ENCODE data around the gene HMG20A.

The HMG20A gene

GRCh38 chr15:77430652-77431051 lies 10.0 kb downstream of the HMG20A start:
- no peak for DNase-seq (ENCODE audit: low spot score)

GRCh38 chr15:77436822-77437221 lies 16.1 kb downstream of the HMG20A start:
- DNase-seq (ENCODE audit: low spot score): no peak

GRCh38 chr15:77437264-77437663 lies 16.6 kb downstream of the HMG20A start:
- no peak for DNase-seq (ENCODE audit: low spot score)

- DNase-seq (ENCODE audit: low spot score): no peak
Measured at GRCh38 chr15:77440378-77440999, 19.8 kb downstream of the HMG20A start.

GRCh38 chr15:77446840-77447390 lies 26.2 kb downstream of the HMG20A start:
- no peak for DNase-seq (ENCODE audit: low spot score)

- no peak for DNase-seq (ENCODE audit: low spot score)
Measured at GRCh38 chr15:77454265-77454664, 33.6 kb downstream of the HMG20A start.

GRCh38 chr15:77454951-77455350 lies 34.3 kb downstream of the HMG20A start:
- DNase-seq (ENCODE audit: low spot score): no peak

- DNase-seq (ENCODE audit: low spot score): no peak
Measured at GRCh38 chr15:77455696-77456321, 35.1 kb downstream of the HMG20A start.

- no peak for DNase-seq (ENCODE audit: low spot score)
Measured at GRCh38 chr15:77456746-77457145, 36.1 kb downstream of the HMG20A start.

- DNase-seq (ENCODE audit: low spot score): no peak
Measured at GRCh38 chr15:77457191-77457904, 36.7 kb downstream of the HMG20A start.

- no peak for DNase-seq (ENCODE audit: low spot score)
Measured at GRCh38 chr15:77457905-77458265, 37.2 kb downstream of the HMG20A start.

GRCh38 chr15:77459031-77459430 lies 38.3 kb downstream of the HMG20A start:
- no peak for DNase-seq (ENCODE audit: low spot score)

- no peak for DNase-seq (ENCODE audit: low spot score)
Measured at GRCh38 chr15:77461486-77461885, 40.8 kb downstream of the HMG20A start.

GRCh38 chr15:77464129-77464865 lies 43.6 kb downstream of the HMG20A start:
- DNase-seq (ENCODE audit: low spot score): no peak

GRCh38 chr15:77466521-77466920 lies 45.8 kb downstream of the HMG20A start:
- DNase-seq (ENCODE audit: low spot score): no peak

- no peak for DNase-seq (ENCODE audit: low spot score)
Measured at GRCh38 chr15:77468896-77469295, 48.2 kb downstream of the HMG20A start.

GRCh38 chr15:77470235-77470634 lies 49.5 kb downstream of the HMG20A start:
- DNase-seq (ENCODE audit: low spot score): no peak

- no peak for DNase-seq (ENCODE audit: low spot score)
Measured at GRCh38 chr15:77473328-77473727, 52.6 kb downstream of the HMG20A start.

- no peak for DNase-seq (ENCODE audit: low spot score)
Measured at GRCh38 chr15:77474310-77474988, 53.8 kb downstream of the HMG20A start.

- no peak for DNase-seq (ENCODE audit: low spot score)
Measured at GRCh38 chr15:77475001-77475400, 54.3 kb downstream of the HMG20A start.

- no peak for DNase-seq (ENCODE audit: low spot score)
Measured at GRCh38 chr15:77475898-77476297, 55.2 kb downstream of the HMG20A start.

GRCh38 chr15:77476995-77477394 lies 56.3 kb downstream of the HMG20A start:
- no peak for DNase-seq (ENCODE audit: low spot score)

Measured in hematopoietic multipotent progenitor cell treated with erythropoietin and hydrocortisone succinate and interleukin-3 and kit ligand, for 15 days (in vitro differentiated cells).